GM21423 (cell line): Measurements from ENCODE around the gene METTL22.

Source experiments
- ATAC-seq: cut with Tn5 transposase; IDR thresholded peaks from one replicate; pipeline ENCODE4 v1.9.1; 2021; ENCODE audit warnings: mild to moderate bottlenecking, moderate library complexity; ENCODE audit not compliant: unreplicated experiment

METTL22 gene

DNA sequence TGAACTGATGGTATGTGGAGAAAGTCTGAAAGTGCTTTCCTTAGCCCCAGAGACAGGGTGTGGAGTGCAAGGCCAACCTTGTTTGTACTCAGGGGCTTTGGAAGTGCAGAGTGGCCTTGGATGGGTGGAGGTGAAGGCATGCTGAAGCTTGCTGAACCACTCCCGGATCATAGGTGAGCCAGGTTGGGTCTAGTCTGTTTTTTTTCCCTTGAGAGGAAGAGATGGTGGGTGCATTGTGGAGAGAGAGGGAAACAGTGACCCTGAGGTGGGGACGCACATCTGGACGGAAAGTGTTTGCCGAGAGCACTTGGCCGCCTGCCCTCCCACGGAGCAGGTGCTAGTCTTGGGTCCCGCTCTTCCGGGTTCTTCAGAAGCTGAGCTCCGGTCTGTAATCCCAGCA lies 65.4 kb downstream of the METTL22 start:
- ATAC-seq, result no peak

- no peak for ATAC-seq
Measured at GRCh38 chr16:8689686-8690085, 68.2 kb downstream of the METTL22 start.

GRCh38 chr16:8691728-8692127 lies 70.2 kb downstream of the METTL22 start:
- no peak for ATAC-seq

DNA sequence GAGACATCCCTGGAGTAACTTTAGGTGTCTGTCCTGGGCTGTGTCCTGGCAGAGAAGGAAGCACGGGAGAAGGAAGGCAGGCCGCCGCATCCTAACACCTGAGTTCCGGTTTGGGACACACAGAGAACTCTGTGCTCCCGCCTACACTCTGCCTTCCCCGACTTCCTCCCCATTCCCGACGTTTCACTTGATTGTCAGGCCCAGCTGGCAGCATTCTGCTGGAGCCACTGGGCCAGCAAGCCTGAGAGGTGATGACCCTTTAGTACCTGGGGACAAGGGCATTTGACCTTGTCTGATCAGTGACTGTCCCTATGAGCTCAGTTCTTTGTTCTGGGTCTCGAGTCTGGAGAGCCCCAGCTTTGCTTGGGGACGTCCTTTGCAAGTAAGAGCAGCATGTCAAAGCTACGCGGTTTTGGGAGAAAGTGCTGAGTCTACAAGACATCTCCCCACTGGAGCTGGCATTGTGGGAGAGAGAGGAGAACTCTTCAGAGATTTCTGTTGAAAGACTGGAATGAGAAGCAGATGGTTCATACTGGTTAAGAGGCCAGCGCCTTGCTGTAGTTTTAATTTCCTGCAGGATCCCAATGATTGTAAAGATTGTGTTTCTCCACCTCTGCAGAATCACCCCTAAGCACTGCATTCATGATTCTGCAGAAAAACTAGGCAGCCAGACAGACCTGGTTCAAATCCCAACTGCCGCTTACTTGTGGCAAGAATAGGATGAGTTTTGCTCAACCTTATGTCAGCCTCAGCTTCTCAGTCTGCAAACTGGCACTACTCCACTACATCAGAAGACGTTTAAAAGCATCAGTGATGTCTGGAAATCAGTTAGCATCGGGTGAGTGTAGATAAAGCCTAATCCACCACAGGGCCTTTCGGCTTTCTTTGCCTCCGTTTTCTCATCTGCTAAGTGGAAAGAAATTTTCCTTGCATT lies 73.6 kb downstream of the METTL22 start:
- no peak for ATAC-seq

DNA sequence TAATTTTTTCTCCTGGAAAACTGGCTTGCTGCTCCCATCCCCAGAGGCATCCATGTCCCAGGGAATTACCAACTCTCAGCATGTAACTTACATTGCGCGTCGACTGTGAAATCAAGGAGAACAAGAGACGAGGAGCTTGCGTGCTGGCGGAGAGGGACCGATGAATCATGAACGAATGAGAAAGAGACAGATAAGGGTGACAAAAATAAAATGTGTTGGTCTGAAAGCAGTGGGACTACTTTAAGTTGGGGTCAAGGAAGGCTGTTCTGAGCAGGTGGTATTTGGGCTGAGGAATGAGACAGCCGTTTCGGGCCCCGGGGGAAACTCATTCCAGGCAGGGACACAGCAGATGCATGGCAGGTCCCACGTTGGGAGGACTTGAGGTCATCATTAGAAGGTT lies 75.4 kb downstream of the METTL22 start:
- no peak for ATAC-seq

- ATAC-seq, result no peak
Measured at GRCh38 chr16:8697965-8698364, 76.5 kb downstream of the METTL22 start.
